Glomerular visceral epithelial cell (primary cell): Measurements from ENCODE around the gene TBC1D21.
A peak's percentile ranks its signal among the peaks of the same experiment; 100 is the strongest.

Experiments
- DNase-seq: peaks from one replicate; pipeline ENCODE4 v3.0.0-alpha.2; 2016; ENCODE audit errors: extremely low spot score

Gene TBC1D21

DNA sequence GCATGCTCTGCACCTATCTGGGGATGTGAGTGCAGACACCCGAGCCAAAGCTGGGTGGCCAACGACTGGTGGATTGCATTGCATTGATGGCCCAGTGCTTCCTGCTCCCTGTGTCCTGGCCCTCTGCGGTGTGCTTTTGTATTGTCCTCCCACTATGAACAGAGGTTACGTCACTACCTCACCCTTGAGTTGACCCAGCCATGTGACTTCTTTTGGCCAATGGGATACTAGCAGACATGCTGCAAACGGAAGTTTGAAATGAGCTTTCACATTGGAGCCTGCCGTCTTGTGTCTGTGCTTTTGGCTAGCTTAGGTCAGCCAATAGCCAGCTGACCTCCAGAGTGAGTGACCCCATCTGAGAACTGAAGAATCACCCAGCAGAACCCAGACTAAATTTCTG is 15.3 kb upstream of the TBC1D21 start:
- no peak for DNase-seq

DNA sequence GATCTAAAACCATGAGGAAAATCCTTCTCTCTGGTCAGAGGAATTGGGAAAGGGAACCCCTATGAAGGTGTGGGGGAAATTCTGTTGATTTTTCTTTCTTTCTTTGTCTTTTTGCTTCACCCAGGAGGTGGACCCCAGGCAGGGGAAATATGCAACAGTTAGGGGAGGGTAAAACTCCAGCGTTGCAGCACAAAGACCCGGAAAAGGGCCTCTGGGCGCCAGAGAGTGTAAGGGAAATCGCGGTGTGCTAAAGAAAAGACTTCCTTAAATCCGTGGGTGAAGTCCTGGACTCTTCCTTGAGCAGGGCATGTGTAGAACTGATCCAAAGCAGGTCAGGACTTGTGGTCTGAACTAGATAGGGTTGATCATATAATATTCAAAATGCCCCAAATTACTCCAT is 11.1 kb upstream of the TBC1D21 start:
- no peak for DNase-seq

DNA sequence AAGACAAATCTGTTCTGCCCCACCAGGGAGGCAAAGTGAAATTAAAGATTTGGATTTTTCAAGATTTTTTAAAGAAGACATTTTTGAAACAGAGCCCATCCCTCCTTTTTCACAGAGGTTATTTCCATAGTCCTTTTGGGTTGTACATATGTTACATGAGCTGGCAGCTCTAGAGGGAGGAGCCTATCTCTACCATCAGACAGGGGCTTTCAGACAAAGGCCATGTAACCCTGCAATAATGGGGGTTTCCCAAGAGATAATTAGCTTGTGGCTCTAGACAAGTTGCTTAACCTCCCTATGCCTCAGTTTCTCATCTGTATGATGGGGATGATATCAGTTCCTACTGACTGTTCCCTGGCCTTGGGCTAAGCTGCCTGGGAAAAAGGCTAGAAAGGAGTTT is 8.0 kb upstream of the TBC1D21 start:
- DNase-seq, result no peak

DNA sequence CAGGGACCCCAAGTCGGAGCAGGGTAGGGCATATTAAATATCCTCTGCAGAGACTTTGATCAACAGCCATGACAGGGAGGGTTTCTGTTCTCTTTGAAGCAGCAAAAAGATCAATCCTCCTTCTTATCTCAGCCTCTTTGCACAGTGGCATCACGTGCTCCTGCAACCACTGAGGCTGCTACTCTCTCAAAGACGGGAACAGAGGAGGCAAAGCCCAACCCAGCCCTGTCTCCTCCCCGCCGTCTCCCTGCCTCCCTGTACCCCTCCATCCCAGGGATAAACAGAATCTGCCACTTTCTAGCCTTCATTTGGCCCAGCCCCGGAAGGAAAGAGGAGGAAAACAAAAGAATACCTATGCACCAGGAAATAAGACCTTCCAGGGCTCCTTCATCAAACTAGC is 7.5 kb upstream of the TBC1D21 start:
- DNase-seq, result no peak

DNA sequence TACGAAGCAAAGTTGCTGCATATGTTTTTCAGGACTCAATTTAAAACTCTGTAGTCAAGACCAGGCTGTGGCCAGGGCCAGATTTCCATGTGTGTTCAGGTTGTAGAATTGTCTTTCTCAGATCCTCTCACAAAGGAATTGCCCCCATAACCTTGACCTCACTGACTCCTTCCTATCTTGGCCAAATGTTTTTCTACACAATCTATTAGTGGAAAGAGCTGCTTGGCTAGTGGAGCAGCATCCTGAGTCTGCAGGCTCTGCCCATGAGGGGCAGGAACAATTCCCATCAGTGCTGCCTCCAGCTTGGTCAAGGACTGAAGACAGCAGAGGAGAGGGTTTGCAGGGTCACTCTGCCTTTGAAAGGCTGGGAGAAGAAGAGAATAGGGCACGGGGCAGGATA is 6.9 kb upstream of the TBC1D21 start:
- no peak for DNase-seq

DNA sequence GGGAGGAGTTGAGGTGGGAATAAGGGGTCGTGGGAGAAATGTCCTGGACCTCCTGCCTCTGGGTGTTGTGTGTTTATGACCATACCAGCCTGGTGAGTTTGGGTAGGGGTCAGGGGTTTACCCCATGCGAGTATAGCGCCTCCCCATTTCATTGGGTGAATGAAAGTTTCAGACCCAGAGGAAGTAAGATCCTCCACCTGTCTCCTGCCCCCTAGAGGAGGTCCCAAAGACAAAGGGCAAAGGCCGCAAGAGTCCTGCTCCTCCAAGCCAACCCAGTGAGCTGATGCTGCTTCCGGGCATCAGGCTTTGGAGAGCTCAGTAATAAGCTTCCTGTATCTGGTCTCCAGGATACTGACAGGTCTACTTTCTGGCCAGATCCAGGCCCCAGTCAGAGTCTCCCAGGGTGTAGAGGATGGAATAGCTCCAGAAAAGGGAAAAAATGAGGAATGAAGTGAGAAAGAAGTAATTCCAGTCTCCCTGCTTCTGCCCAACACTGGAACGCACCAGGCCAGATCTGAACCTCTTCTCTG is 6.4 kb upstream of the TBC1D21 start:
- no peak for DNase-seq

DNA sequence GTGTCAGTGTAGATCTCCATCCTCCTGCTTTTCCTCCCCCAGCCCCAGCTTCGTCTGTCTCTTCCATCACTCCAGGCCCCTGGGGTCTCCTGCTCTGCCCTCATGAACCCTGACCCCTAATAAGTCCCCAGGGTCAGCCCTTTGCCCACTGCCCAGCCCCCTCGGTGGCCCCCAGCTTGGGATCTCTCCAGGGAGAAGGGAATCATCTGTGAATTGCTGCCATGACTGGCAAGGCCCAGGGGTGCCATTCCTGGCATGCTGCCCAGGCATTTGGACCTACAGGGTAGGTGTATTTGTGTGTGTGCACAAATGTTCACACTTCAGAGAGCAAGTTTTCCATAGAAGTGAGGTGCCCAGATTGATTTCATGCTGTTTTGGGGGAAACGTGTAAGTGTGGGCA is 5.9 kb upstream of the TBC1D21 start:
- no peak for DNase-seq

DNA sequence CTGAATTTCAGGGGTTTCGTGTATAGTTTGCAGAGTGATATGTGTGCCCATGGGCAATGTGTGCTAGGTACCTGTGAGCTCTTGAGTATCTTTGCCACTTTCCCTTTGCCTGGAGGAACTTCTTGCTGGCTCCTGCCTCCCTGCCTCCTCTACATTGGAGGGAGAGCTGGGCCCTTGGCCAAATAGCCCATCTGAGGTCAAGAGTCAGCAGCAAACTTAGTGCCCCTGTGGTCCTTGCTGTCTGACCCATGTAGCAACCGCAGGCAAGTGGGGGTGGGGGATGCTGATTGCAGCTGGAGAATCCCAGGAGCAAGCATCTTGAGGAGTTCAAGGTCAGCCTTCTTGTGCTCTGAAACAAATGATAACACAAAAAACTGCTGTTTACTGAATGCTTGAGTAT is 5.4 kb upstream of the TBC1D21 start:
- no peak for DNase-seq

DNA sequence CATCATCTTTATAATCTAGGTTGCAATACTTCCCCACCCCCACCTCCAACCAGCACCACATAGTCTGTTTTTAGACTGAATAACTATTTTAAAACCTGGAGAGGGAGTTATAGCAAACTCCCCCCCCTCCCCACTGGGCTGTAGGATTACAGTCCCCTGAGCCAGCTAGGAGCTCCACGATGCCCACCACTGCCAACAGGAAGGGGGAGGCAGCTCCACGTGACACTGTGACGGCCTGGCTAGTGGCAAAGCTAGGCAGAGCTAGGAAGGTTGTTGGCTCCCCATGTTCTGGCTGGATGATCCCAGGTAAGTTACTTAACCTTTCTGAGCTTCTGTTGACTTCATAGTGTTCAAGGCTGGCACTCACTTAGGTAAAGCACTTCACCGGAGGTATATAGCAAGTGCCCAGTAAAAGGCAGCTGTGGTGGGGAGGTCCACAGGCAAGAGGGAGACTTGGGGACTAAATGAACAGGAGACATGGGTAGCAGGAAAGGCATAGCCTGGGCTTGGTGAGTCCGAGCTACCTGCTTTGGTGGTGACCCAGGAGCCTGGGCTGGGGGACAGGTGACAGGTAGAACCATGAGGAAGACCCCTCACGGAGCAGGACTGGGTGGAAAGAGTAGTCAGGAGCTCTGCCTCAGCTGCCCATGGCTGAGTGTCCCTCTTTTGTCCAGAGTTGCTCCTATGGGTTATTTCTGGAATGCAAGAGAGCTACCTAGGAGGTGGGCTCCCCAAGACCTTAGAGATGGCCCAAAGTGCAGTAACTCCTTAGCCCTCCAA is 4.0 kb upstream of the TBC1D21 start:
- DNase-seq, result no peak

DNA sequence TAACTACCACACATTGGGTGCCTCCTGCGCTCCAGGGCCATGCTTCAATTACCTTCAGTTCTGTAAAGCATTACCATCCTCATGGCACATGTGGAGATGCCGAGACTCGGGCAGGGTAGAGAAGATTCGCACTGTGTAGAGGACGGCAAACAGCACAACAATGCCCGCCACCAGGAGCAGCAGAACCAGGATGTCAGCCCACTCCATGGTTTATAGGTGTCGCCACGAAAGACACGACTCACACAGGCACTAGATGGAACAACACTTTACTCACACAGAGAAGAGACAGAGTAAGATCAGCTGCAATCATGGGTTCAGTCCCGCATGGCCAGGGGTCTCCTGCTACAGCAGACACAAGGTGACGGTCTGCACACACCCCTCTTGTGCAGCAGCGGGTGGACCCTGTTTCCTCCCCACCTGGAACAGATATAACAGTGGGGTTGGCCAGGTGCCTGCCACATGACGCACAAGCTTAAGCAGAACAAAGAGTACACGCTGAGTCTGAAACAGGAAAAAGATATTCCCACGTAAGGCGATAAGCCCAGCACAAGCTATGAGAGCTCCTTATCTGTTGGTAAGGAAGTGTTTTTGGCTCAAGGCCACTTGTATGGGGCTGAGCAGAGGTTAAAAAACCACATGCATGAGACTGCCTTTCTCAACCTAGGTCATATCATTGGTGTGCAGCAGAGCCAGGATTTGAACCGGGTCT is 2.5 kb upstream of the TBC1D21 start:
- no peak for DNase-seq

DNA sequence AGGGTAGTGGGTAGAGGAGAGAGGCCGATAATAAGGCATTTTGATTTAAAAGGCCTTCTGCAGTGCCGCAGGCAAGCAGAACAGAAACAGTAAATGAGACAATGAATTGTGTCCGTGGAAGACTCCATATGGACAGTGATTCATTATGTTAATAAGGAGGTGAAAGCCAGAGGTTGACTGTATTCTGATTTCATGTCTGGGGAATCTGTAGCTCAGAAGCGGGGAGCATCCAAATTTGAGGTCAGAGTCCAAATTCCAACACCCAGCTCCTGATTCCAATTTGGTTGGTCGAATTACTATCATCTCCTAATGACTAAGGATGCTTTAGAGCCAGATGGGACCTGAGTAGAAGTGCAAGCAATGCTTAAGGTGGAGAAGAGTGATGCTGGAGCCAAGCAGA is 1.0 kb upstream of the TBC1D21 start:
- no peak for DNase-seq

DNA sequence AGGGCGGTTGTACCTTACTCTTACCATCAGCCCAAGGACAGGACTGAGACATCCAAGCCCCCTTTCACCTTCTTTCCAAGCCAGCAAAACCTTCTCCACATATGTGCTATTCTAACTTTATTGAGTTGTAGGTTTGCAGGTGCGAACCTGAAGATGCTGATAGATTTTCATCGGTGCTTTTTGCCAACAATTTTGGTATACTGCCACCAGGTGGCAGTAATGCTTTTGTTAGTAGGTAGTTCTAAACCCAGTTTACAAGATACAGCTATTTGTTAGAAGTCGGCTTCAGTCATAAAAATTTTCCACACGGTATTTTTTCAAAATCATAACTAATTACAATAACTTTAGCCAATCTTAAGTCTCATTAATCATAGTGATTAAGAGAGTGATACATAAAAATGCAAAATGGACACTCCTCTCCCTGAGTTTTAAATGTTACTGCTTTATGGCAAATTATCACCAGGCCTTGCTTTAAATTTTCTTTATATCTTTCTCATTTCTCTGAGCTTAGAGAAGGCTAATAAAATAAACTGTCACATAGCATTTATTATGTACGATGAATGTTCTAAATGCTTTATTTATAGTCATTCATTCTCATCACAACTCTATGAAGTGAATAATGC is 636 bp downstream of the TBC1D21 start:
- peak; percentile 49 for DNase-seq

DNA sequence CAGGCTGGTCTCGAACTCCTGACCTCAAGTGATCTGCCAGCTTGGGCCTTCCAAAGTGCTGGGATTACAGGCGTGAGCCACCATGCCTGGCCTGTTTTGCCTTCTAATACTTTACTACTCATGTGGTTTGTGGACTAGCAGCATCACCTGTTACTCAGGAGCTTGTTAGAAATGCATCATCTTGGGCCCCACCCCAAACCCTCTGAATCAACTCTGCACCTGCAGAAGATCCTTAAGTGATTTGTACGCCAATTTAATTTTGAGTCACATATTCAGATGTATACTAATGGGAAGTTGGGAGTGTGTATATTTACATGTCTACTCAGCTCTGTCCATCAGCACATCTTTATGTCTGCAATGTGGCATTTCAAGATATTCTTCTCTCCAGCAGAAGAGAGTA is 6.1 kb downstream of the TBC1D21 start:
- DNase-seq, result no peak

DNA sequence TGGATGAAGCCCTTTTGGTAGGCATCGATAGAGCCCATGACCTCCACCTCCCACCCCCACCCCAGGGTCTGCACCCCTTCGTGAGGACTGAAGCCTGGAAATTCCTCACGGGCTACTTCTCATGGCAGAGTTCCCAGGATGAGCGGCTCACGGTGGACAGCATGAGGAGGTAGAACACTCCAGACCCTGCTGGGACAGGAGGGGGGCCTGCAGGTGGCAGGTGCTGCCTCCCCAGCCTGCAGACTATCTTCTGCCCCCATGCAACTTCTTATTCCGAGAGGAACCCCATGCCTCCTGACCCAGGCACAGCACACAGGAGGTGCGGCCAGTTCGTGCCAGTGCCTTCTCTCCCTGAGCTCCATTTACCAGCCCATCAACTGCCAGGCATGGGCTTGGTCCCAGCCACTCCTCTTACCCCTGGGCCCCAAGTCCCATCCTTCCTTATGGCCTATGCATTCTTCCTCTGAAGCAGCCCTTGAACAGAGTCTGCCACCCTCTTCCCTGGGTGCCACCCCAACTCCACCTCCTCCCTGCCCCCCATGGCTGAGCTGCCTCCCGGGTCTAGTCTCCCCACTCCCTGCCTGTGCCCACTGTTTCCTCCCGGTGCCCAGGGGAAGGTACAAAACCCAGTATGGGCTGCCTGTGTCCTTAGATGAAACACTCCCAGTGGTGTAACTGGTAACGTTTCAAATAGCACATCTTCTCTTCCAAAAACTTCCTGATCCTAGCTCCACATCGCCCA is 8.4 kb downstream of the TBC1D21 start:
- DNase-seq, result no peak

DNA sequence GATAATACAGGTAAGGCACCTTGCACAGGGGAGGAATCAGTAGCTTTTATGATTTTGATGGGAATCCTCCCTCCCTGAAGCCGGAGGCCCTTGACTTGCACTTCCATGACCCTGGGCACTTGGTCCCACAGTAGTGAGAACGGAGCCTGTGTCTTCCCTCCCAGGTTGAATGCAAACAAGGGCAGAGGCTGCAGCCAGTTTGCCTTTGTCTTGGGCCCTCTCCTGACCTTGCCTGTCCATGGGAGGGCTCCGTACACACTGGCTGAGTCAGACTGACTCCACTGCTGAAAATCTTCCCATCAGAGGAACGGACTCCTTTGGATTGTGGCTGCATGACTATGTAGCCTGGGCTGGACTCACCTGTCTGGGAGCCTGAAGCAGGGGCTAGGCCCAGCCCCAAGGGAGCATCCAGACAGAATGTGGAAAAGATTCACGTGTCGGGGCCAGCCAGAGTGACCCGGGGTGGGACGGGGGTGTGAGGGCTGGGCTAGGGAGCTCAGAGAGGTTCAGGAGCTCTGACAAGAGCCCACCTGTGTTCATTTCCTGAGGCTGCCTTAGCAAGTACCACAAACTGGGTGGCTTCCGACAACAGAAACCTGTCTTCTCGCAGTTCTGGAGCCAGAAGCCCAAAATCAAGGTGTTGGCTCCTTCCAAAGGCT is 9.5 kb downstream of the TBC1D21 start:
- no peak for DNase-seq

DNA sequence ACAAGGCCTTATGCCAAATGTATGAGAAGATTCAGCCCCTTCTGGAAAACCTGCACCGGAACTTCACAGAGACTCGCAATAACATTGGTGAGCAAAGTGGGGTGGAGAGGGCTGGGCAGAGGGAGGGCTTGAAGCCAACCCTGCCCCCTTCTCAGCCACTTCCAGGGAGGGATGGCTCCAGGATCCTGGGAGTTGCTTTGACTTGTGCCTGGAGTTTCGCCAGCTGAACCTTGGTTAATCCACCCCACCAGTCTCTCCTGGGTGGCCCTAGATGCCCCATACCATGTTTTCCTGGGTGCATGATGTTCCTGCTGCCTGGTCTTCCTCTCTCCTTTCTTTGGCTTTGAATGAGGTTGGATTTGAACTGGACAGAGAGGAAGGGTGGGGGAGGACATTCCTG is 10.8 kb downstream of the TBC1D21 start:
- no peak for DNase-seq

DNA sequence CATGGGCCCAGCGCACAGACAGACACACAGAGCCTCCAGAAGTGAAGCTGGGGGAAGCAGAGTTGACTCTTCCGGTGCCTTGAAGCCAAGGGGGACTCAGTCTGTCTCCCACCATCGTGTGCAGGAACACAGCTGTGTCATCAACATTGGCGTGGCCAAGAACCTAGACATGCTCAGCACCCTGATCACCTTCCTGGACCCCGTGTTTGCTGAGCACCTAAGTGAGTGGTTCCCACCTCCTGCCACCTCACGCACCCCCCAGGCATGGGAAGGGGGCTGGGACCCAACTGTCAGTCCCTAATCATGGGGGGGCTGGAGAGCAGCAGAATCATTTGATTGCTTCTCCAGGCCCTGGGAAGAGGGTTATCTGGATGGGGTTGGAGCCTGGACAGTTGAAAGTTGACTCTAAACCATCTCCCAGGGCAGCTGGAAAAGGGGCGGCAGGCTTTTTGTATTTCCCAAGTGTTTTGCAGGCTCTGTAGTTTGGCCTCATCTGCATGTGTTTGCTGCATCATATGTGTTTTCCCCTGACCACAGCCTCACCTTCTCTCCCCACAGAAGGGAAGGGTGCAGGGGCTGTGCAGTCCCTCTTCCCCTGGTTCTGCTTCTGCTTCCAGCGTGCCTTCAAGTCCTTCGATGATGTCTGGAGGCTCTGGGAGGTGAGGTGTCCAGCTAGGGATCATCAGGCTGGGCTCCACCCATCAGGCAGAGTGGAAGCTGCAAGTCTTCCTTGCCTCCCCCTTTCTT is 12.8 kb downstream of the TBC1D21 start:
- DNase-seq, result no peak

DNA sequence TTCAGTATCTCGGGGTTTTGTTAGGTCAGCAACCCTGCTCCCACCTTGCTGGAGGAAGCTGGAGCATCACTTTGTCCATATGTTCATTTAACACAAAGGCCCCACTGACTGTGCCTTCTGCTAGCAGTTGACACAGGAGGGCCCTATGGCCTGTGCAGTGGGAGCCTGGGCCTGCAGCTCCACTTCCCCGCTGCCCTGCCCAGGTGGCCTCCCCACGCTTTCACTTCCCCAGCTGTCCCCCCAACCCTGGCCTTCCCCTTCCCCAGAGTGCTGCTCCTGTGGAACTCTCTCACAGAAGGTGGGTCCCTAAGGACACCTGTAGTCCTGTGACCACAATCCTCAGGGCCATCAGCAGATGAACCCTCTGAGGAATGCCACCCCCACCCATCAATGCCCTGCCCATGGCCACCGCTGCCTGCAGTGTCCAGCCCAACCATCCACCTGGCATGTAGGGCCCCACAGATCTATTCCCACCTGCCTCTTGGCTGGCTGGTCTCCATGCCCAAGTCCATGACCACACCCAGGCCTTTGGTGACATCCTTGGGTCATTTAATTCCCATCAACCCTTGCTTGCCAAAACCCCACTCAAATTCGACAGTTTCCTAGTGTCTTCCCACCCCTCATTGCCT is 13.5 kb downstream of the TBC1D21 start:
- DNase-seq, result no peak

DNA sequence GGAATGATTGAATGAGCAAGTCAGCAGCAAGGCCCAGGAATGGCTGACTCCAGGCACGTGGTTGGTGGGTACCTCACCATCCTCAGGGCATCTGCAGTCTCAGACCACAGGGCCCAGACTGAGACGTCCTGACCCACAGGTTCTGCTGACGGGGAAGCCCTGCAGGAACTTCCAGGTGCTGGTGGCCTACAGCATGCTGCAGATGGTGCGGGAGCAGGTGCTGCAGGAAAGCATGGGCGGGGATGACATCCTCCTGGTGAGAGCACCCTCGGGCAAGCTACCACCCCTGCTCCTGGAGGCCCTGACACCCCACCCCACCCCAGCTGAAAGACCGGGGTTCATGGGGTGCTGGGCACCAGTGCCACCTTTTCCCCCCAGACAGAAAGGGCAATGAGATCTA is 14.1 kb downstream of the TBC1D21 start:
- no peak for DNase-seq

DNA sequence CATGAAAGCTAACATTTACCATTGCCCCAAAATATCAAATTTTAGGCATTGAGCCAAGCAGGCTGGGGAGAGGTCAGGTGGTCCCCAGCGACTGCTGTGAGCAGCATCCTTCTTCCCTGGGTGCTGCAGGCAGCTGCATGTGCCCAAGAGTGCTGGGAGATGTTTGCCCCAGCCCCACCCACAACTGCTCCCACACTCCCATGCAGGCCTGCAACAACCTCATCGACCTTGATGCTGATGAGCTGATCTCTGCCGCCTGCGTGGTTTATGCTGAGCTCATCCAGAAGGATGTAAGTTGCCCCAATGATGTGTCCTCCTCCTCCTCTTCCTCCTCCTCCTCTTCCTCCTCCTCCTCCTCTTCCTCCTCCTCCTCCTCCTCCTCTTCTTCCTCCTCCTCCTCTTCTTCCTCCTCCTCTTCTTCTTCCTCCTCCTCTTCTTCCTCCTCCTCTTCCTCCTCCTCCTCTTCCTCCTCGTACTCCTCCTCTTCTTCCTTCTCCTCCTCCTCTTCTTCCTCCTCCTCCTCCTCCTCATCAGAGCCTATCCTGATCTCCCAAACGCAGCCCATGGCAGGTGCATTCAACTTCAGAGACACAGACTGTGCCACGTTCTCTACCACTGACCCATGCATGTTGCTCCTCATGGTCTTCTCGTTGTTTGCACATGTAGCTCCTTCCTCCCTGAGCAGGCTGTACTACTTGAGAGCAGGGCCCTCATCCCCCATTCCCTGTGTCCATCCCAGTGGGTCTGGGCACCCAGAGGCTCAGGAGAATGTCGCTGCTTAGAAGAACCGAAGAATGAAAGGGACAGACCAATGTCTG is 15.1 kb downstream of the TBC1D21 start:
- no peak for DNase-seq
